HG03457 (cell line): ENCODE data around the gene MSRB3.
"Not testable (repeated sequence)": the region's sequence is repeated elsewhere in the genome, so short reads cannot be mapped to it uniquely, and the experiment has no call there.

ENCODE experiments used
- ATAC-seq: cut with Tn5 transposase; IDR thresholded peaks from one replicate; pipeline ENCODE4 v1.9.1; 2021; ENCODE audit warnings: moderate number of reproducible peaks; ENCODE audit not compliant: unreplicated experiment

MSRB3 gene

GRCh38 chr12:65449400-65449799 is 170.9 kb downstream of the MSRB3 start:
- no peak for ATAC-seq

- ATAC-seq, result no peak
These were observed 172.1 kb downstream of the MSRB3 start for GRCh38 chr12:65450625-65451024.

- ATAC-seq, result no peak
These were observed 175.8 kb downstream of the MSRB3 start for GRCh38 chr12:65454115-65454787.

GRCh38 chr12:65457341-65457740 is 178.9 kb downstream of the MSRB3 start:
- ATAC-seq, result not testable (repeated sequence)

GRCh38 chr12:65458718-65459117 is 180.2 kb downstream of the MSRB3 start:
- ATAC-seq, result no peak

GRCh38 chr12:65459545-65459944 is 181.1 kb downstream of the MSRB3 start:
- ATAC-seq, result no peak

- no peak for ATAC-seq
These were observed 181.6 kb downstream of the MSRB3 start for GRCh38 chr12:65460063-65460462.

- ATAC-seq, result no peak
These were observed 182.5 kb downstream of the MSRB3 start for GRCh38 chr12:65461017-65461416.

- ATAC-seq, result no peak
These were observed 184.0 kb downstream of the MSRB3 start for GRCh38 chr12:65462484-65462883.

GRCh38 chr12:65463082-65463481 is 184.6 kb downstream of the MSRB3 start:
- no peak for ATAC-seq

GRCh38 chr12:65463611-65464010 is 185.1 kb downstream of the MSRB3 start:
- no peak for ATAC-seq

GRCh38 chr12:65464930-65465329 is 186.4 kb downstream of the MSRB3 start:
- ATAC-seq, result no peak

- no peak for ATAC-seq
These were observed 187.5 kb downstream of the MSRB3 start for GRCh38 chr12:65465766-65466547.

- ATAC-seq, result no peak
These were observed 188.4 kb downstream of the MSRB3 start for GRCh38 chr12:65466911-65467310.

GRCh38 chr12:65470256-65470655 is 191.8 kb downstream of the MSRB3 start:
- no peak for ATAC-seq

GRCh38 chr12:65472079-65472478 is 193.6 kb downstream of the MSRB3 start:
- no peak for ATAC-seq

GRCh38 chr12:65474831-65475230 is 196.3 kb downstream of the MSRB3 start:
- ATAC-seq, result no peak

- no peak for ATAC-seq
These were observed 199.2 kb downstream of the MSRB3 start for GRCh38 chr12:65477721-65478120.

- ATAC-seq, result not testable (repeated sequence)
These were observed 205.5 kb downstream of the MSRB3 start for GRCh38 chr12:65483891-65484516.

GRCh38 chr12:65488197-65488596 is 209.7 kb downstream of the MSRB3 start:
- ATAC-seq, result no peak

- no peak for ATAC-seq
These were observed 211.8 kb downstream of the MSRB3 start for GRCh38 chr12:65490250-65490649.
